ENCODE results near the gene ATP2C1.
"Not testable (repeated sequence)": the region's sequence is repeated elsewhere in the genome, so short reads cannot be mapped to it uniquely, and the experiment has no call there.

Gene ATP2C1

DNA sequence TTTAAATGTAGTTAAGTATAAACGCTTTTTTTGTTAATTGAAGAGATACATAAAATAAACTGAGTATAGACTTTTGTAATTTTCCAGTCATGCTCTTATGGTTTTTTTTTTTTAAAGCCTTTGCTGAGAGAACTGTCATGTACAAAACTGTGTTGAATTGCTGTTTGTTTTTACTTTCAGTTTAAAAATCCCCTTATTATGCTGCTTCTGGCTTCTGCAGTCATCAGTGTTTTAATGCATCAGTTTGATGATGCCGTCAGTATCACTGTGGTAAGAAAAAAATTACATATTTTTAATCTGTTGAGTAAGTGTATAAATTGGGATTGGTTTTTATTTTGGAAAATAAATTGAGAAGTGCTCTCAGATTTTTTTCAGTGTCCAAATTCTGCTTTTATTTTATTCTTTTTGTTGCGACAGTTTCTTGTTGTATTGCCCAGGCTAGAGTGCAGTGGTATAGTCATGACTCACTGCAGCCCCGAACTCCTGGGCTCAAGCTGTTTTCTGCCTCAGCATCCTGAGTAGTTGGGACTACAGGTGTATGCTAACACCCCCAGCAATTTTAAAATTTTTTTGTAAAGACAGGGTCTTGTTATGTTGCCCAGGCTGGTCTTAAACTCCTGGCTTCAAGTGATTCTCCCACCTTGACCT is 40.7 kb downstream of the ATP2C1 start:
- DNase-seq (no peak), ATAC-seq (no peak)

DNA sequence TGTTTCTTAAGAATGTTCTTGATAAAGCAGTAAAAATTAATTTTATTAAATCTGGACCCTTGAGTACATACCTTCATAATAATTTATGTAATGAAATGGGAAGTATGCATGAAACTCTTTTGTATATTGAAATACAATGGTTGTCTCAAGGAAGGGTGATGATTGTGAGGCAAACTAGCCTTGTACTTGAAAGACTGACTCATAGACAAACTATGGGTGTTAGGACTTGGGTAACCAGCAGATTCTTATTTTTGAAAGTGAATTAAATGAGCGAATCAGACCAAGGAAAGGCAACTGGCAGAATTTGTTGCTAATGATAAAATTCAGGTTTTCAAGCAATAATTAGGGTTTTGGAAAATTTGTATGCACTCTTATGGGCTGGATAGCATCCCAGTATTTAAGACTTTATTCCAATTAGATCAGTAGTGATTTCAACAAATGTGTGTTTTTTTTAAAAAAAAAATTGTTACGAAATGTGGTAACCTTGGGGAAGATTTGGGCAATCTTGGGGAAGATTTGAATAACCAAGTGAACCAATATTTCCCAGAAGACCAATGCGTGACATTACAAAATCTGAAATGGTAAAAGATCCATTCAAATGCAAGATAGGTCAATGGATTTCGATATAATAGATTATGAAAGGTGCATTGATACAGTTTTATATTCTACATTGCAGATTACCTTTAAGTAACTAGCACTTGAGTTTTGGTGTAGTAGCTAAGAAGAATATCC is 42.0 kb downstream of the ATP2C1 start:
- ATAC-seq (no peak), DNase-seq (no peak)

DNA sequence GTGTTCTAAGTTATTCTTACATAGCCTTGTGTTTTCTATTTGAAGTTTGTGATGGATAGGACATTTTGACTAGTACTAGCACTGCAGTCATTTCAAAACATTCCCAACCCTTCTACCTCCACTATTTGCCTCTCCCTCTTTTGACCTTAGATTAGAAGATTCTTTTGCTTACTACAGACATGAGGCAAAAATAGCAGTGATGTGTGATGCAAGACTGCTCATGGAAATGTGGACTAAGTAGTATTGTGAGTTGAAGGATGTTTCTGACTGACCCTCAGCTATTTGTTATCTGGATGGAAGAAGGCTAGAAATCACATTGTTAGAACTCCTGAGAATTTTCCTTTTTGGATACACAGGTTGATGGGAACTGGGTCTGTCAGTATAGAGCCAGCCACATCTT is 45.9 kb downstream of the ATP2C1 start:
- ATAC-seq = no peak
- no peak for DNase-seq

DNA sequence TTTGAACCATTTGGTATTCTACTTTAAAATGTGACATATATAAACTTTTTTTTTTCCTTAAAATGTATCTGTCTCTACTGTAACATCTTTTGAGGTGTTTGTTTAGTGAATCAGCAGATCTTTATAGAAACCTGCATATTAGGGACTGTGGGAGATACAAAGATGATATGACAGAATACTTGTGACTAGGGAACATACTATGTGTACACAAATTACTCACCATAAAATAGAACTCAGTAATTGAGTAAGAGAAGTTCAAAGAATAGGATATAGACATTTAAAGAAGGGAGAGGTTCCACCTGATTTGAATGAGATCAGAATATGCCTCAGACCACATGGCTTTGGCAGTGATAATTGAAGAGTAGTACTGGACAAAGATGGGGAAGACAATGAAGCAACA is 47.9 kb downstream of the ATP2C1 start:
- no peak for ATAC-seq
- DNase-seq = no peak

DNA sequence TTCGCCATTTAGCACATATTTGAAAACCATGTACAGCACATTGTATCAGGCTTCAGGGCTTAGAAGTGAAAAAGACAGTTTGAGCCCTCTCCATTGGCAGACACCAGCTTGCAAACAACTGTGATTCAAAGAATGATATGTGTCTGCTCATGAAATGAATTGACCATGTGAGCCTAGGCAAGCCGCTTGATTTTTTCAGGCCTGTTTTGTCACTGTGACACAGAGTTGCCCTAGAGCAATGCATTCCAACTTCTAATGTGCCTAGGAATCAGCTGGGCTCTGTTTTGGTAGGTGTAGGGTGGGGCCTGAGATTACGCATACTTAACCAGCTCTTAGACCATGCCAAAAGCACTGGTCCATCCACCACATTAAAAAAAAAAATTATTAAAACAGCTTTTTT is 53.0 kb downstream of the ATP2C1 start:
- no peak for ATAC-seq
- no peak for DNase-seq

DNA sequence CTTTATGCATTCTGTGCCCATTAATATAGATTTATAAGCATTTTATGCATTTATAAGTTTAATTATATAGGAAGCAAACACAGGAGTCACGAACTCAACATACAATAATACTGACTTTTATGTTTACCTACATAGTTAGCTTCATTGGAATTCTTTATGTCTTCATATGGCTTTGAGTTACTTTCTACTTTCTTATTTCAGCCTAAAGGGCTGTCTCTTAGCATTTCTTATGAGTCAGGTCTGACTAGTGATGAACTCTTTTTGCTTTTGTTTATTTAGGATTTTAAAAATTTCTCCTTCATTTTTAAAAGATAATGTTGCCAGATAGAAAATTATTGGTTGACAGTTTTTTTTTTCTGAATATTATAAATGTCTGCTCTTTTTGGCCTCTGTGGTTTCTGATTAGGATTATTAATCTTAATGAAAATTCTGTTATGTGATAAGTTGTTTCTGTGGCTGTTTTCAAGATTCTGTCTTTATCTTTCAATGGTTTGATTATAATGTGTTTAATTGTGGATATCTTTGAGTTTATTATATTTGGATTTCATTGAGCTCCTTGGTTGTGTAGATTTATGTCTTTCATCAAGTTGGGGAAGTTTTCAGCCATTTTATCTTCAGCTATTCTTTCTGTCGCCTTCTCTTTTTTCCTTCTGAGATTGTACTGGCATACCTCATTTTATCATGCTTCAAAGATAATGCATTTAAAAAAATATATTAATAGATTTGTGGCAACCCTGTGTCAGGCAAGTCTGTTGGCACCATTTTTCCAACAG is 54.3 kb downstream of the ATP2C1 start:
- DNase-seq (no peak), ATAC-seq (no peak)

DNA sequence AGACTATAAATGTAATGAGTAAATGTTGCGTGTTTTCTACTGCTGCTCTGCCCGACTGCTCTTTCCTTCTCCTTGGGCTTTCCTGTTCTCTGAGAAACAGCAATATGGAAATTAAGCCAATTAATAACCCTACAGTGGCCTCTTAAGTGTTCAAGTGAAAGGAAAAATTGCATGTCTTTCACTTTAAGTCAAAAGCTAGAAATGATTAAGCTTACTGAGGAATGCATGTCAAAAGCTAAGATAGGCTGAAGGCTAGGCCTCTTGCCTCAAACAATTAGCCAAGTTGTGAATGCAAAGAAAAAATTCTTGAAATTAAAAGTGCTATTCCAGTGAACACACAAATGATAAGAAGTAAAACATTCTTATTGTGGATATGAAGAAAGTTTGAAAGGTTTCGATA is 55.0 kb downstream of the ATP2C1 start:
- no peak for DNase-seq
- no peak for ATAC-seq

DNA sequence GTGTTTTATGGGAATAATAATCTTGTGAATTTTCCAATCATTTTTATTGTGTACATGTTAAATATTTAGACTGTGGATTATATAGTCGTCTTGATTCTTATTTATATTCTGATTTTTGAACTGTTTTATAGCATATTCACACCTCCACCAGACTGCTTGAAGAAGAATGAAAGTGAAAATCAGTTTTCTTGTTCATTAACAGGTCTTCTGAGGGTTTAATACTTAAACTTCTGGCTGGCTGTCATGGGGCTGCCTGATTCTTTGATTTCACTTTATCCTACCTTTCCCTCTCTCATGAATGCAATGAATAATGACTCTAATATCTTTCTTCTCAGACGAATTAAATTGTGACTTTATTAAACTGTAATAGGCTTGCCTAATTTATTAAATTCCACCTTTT is 56.2 kb downstream of the ATP2C1 start:
- no peak for ATAC-seq
- no peak for DNase-seq

DNA sequence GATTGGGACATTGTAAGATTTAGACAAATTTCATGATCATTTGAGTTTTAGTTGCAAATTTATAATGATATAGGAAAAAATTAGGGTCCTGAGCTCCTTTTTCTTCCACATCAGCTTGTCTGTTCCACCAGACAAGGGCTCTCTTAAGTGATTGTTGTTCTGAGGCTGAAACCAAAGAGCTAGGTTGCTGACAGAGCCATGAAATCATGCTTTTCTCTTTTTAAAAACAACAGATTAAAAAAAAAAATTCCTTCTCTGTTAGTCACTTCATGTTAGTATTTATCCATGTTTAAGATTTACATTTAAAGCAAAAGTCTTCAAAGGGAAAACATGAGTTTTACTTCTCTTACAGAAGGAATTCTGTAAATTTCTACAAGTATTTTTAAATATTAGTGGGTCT is 56.8 kb downstream of the ATP2C1 start:
- ATAC-seq (no peak), DNase-seq (no peak)

DNA sequence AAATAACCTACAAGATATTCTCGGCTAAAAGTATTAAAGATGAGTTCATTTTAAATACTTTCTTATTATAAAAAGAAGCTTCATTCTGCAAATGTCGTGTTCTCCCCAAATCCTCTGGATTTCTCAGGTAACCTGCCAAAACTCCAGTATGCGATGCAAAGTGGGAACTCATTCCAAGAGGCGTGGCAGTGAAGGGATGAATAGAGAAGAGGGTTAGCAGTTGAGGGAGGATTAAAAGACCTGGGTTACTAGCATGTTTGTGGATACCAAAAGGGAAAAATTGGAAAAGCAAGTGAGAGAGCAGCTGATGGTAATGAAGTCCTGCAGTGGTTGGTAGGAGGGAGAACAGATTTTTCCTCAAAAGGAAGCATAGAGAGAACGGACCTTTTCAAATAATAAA is 61.6 kb downstream of the ATP2C1 start:
- ATAC-seq (no peak), DNase-seq (no peak)

DNA sequence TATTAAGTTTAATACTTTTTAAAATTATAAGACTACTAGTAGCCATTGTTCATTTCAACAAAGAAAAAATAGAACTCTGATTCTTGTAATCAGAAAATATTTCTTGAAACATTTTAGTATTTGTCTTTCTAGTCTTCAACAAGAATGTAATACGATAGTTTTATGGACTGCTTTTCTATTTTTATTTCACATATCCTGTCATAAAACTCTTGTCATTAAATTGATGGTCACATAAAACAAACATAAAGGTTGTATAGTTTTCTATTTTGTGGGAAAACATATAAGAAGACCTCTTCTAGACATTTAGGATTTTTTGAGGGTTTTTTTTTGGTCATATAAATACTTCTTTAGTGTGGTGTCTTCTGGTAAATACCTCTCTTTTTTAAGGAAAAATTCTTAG is 62.4 kb downstream of the ATP2C1 start:
- no peak for ATAC-seq

DNA sequence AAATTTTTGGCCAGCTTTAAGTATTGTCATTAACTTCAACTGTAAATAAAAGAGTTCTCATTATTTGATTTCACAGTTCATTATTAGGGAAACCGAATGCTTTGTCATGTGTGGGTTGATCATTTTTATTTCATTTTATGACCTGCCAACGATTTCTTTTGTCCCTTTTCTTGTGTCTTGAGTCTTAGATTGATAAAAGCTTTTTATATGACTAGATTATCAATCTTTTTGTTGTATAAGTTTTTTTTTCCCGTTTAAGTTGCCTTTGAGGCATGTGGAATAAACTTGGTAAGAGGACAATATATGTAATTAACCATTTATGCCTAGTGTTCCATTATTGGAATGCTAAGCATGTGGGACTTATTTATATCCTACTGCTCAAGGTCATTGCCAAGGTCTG is 62.8 kb downstream of the ATP2C1 start:
- no peak for ATAC-seq

More for the DNA sequence above, 62.4 kb downstream of the ATP2C1 start:
- DNase-seq = no peak

DNA sequence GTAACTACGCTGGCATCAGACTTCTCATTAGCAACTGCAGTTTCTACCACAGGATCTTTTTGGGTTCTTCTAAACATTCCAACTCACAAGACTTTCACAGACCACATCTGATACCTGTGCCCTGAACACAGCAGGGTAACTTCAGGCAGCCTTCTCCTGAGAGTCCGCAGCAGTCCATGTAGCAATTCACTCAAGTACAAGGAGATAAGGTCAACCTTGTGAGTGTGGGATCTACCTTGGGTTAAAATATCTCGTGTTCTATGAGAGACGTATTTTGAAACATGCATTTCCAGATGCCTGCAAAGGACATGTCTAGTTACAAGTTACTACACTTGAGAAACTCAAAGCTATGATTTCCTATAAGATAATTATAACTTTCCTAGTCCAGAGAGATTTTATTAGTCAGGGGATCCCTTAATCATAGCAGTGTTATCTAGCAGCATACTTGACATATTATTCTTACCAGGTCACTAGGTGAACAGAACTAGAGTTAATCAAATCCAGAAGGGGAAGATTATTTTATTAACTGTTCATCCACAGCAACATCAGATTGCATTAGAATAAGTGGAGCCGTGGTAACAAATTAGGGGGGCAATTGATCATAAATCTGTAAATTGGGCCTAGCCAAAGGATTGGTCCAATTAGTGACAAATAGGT is 66.4 kb downstream of the ATP2C1 start:
- ATAC-seq = no peak
- no peak for DNase-seq

More for the DNA sequence above, 62.8 kb downstream of the ATP2C1 start:
- no peak for DNase-seq

DNA sequence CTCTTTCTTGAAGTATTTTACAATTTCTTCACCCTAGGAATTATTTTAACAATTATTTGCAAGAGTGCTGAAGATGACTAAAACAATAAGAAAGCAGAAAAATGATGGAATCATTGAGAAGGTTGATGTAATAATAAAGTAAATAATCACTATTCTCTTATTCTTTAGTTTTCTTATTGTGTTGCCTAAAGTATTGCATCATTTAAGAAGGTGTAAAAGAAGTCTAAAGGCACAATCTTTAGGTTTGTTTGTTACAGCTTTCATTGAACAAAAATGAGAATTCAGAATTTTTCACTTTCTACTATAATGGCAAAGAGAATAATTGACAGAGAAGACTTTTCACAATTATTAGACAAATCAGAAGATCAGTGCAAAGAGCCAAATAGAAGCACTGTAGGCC is 67.6 kb downstream of the ATP2C1 start:
- DNase-seq (no peak), ATAC-seq (no peak)

DNA sequence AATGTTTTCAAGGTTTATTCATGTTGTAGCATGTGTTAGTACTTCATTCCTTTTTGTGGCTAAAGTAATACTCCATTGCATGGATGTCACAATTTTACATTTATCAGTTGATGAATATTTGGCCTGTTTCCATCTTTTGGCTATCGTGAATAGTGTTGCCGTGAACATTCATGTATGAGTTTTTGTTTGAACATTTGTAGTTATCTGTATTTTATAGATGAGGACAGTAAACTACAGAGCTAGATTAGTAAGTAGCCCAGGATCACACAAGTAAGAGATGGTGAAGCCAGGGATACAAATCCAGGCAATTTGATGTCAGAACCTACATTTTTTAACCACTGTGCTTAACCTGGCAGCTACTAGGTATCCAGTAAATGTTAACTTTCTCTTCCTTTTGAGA is 69.6 kb downstream of the ATP2C1 start:
- DNase-seq (no peak), ATAC-seq (no peak)

DNA sequence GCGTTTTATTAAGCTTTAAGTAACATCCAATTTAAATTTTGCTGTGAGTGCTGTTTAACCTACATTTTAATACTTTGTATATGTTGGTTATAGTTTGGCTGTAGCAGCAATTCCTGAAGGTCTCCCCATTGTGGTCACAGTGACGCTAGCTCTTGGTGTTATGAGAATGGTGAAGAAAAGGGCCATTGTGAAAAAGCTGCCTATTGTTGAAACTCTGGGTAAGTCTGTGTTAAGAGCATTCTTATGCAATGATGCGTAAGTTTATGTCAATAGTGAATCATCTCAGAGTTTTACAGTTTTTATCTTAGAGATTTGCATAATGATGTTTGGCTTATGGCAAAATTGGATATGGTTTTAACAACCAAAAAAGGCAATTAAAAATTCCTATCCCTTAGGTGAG is 70.0 kb downstream of the ATP2C1 start:
- ATAC-seq (no peak), DNase-seq (no peak)

DNA sequence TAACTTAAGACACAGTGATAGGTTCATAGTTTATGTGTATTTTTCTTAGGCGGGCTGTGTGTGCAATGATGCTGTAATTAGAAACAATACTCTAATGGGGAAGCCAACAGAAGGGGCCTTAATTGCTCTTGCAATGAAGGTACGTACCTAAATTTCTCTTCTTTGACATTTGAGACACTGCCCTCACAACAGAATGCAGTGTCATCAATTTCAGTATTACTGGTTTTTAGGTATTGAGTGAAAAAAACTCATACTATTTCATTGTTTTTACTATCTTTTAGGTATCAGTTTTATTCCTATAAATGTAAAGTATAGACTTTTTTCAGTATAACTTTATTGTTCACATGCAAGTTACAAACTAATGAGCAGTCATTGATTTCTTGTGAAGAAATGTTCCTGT is 73.4 kb downstream of the ATP2C1 start:
- ATAC-seq = no peak
- no peak for DNase-seq

DNA sequence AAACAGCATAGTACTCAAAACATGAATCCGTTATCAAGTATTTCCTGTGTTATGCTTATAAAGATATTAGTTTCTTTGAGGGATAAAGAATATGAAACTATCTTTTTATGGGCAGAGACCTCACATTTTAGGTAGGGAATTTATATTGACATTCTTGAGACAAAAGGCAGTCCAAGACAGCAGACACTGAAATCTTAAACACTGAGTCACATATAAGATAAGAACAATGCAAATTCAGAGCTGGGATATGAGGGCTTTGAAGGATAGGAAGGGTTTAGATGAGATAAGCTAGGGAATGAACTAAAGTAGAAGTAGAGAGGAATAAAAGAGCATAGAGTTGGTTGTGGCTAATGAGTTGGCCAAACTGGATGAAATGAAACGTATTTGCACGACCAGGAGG is 74.3 kb downstream of the ATP2C1 start:
- no peak for ATAC-seq
- DNase-seq = no peak

DNA sequence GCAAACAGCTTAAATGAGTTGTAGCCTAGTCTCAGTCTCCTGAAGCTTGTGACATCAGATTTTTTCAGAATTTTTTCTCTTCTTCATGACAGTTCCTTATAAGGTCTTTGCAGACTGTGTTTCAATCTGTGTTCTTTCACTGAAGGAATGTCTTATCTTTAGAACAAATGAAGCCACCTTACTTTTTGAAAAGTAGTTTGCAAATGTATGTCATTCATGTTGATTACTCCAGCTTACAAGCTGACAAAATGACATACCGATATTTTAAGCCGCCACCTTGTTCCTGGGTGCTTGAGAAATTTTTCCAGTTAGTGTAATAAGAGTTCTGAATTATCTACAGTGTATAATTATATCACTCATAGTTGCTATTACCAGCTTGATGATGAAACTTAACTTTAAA is 75.7 kb downstream of the ATP2C1 start:
- no peak for DNase-seq
- ATAC-seq = no peak

DNA sequence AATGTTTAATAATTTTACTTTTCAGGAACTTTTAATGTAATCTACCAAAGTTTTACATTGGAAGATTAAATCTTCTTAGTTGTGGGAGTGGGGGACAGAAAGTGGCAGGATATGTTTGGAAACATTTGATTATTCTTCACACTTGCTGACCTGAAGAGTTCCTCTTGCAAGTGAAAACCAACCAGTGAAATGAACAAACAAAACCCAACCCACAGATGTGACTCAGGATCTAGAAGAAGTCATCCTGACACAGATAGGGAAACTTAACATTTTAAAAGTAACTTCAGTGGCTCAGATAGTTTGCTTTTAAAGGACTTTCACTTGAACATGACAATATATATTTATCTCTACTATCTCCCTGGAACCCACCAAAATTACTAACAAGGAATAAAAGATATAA is 77.3 kb downstream of the ATP2C1 start:
- no peak for ATAC-seq
- no peak for DNase-seq

DNA sequence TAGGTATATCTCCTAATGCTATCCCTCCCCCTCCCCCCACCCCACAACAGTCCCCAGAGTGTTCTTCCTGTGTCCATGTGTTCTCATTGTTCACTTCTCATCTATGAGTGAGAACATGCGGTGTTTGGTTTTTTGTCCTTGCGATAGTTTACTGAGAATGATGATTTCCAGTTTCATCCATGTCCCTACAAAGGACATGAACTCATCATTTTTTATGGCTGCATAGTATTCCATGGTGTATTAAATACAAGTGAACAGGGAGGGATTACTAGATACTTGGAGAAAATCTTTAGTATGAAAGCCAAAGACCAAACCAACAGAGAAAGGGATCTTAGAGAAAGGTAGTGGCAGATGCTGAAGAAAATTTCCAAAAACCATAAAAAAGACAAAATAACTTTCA is 78.7 kb downstream of the ATP2C1 start:
- ATAC-seq = not testable (repeated sequence)

DNA sequence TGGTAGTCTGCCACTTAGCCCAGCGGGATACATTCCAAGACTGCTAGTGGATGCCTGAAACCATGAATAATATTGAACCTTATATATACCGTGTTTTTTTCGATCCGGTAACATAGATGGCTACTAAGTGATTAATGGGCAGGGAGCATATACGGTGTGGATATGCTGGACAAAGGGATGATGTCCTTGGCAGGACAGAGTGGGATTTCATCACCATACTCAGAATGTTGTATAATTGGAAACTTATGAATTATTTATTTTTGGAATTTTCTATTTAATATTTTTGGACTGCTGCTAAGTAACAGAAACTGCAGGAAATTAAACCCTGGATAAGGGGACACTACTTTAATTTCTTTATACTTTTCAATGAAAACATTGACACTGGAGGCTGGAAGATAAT is 79.5 kb downstream of the ATP2C1 start:
- DNase-seq = no peak
- ATAC-seq = no peak

More for the DNA sequence above, 78.7 kb downstream of the ATP2C1 start:
- not testable (repeated sequence) for DNase-seq

DNA sequence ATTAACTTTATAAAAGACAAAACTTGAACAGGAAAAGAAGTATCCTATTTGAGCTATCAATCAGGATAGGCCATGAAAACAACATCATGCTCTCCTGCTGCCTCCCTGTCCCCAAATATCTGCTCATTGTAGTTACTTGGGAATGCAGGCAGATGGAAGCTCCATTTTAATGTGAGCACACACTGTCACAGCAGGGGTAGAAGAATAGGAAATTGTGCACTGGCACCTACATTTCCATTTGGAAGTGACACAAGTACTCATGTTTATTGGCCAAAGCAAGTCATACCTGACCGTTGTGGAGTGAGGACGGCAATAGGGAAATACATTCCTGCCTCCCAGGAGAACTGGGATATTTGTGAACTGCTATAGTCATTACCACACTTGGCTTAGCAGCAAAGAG is 80.3 kb downstream of the ATP2C1 start:
- ATAC-seq (no peak), DNase-seq (no peak)

All from stimulated activated naive CD8-positive, alpha-beta T cell treated with anti-CD3 and anti-CD28 coated beads, Interleukin-15, Interleukin-2, amounts not matched to agents 100 U/mL and 50 U/mL, for 24 hours (primary cell).